Activated CD4-positive, alpha-beta T cell treated with anti-CD3 and anti-CD28 coated beads, Interleukin-2, Interleukin-4, amounts not matched to agents 100 ng/mL and 50 ng/mL, durations not matched to agents 16 hours and 8 hours (primary cell): Measurements from ENCODE around the gene PRRT2.
"Not testable (repeated sequence)": the region's sequence is repeated elsewhere in the genome, so short reads cannot be mapped to it uniquely, and the experiment has no call there.

Experiments used
- DNase-seq: peaks from one replicate; pipeline ENCODE4 v3.0.0-alpha.2; 2020; ENCODE audit warnings: low spot score

PRRT2 gene

GRCh38 chr16:29790949-29791844, 20.8 kb upstream of the PRRT2 start:
- no peak for DNase-seq

GRCh38 chr16:29791845-29792807, 19.9 kb upstream of the PRRT2 start:
- DNase-seq: no peak

GRCh38 chr16:29793153-29793552, 18.8 kb upstream of the PRRT2 start:
- DNase-seq: not testable (repeated sequence)

GRCh38 chr16:29794231-29794710, 17.7 kb upstream of the PRRT2 start:
- no peak for DNase-seq

GRCh38 chr16:29802416-29802935, 9.5 kb upstream of the PRRT2 start:
- no peak for DNase-seq

GRCh38 chr16:29804020-29804419, 8.0 kb upstream of the PRRT2 start:
- DNase-seq: no peak

GRCh38 chr16:29804455-29805231, 7.3 kb upstream of the PRRT2 start:
- no peak for DNase-seq

GRCh38 chr16:29805232-29806098, 6.5 kb upstream of the PRRT2 start:
- DNase-seq: peak; percentile 97

GRCh38 chr16:29806099-29806579, 5.9 kb upstream of the PRRT2 start, which contains the start of gene MAZ:
Gene MAZ, plus strand, starts transcription at chr16:29806529. Its CDS starts 173 bp downstream, at chr16:29806702.
- no peak for DNase-seq

- DNase-seq: peak; percentile 65
Observed at GRCh38 chr16:29806641-29807425, 5.2 kb upstream of the PRRT2 start.

GRCh38 chr16:29807426-29808218, 4.4 kb upstream of the PRRT2 start:
- peak; percentile 93 for DNase-seq

GRCh38 chr16:29808219-29808900, 3.6 kb upstream of the PRRT2 start:
- DNase-seq: no peak

- no peak for DNase-seq
Observed at GRCh38 chr16:29809031-29809747, 2.8 kb upstream of the PRRT2 start.

GRCh38 chr16:29809850-29810698, 1.9 kb upstream of the PRRT2 start:
- DNase-seq: no peak

GRCh38 chr16:29810699-29811169, 1.3 kb upstream of the PRRT2 start:
- no peak for DNase-seq
